ENCODE data around the gene PPP1R14C. TPM values are rescaled to one million over a fixed set of nuclear protein-coding genes. Genes with fewer than 3 reads are reported as not detected.

Gene PPP1R14C
- total RNA-seq, 1 experiment from 2014 or later: 4.6 TPM

DNA sequence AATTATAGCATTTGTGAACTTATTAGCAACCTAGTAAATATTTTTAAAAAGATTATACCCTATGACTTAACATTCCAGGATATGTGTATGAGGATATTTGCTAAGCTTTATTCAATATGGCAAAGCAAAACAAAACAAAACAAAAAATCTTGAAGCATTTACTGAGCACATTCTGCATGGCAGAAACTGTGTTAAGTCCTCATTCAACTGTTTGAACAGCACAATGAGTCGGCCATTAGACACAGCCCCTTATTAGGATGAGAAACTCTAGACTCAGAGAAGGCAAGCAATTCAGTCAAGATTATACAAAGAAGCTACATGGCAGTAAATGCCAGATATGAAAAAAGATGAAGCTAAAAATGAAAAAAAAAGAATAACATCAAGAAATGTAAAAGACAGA, 155.8 kb downstream of the PPP1R14C start:
- H3K36me3 ChIP-seq (ENCODE audit: insufficient read depth, low read length, poor library complexity, severe bottlenecking): no peaks in the 10 kb centered on the region
- no peaks in the 10 kb centered on the region for H3K4me1 ChIP-seq (ENCODE audit: insufficient read depth, low read length, poor library complexity, severe bottlenecking)
- no peak for DNase-seq (ENCODE audit: low spot score)
- CTCF ChIA-PET: no interaction called here
- no peak overlapping the region for H3K27ac ChIP-seq (ENCODE audit: low read depth, low read length, poor library complexity, severe bottlenecking)
- POLR2A ChIA-PET (ENCODE audit: low non-redundant PET): no interaction called here
- H3K9me3 ChIP-seq (ENCODE audit: low read depth, low read length, poor library complexity, severe bottlenecking): peaks cover 8% of the 10 kb centered on the region
- TF ChIP-seq, protein P1, sequence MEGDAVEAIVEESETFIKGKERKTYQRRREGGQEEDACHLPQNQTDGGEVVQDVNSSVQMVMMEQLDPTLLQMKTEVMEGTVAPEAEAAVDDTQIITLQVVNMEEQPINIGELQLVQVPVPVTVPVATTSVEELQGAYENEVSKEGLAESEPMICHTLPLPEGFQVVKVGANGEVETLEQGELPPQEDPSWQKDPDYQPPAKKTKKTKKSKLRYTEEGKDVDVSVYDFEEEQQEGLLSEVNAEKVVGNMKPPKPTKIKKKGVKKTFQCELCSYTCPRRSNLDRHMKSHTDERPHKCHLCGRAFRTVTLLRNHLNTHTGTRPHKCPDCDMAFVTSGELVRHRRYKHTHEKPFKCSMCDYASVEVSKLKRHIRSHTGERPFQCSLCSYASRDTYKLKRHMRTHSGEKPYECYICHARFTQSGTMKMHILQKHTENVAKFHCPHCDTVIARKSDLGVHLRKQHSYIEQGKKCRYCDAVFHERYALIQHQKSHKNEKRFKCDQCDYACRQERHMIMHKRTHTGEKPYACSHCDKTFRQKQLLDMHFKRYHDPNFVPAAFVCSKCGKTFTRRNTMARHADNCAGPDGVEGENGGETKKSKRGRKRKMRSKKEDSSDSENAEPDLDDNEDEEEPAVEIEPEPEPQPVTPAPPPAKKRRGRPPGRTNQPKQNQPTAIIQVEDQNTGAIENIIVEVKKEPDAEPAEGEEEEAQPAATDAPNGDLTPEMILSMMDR (conservative IDR thresholded peaks at IDR 0.05; ENCODE audit: low read depth, low read length): no peak
- no peak for TF ChIP-seq EZH2 (IDR thresholded peaks at IDR 0.05; ENCODE audit: borderline replicate concordance, low read depth, low read length, poor library complexity, severe bottlenecking)
- no peaks in the 10 kb centered on the region for H3K27me3 ChIP-seq (replicated peaks; ENCODE audit: insufficient read depth, low read depth, low read length, poor library complexity)
- H3K4me3 ChIP-seq (ENCODE audit: low read depth, low read length, poor library complexity, severe bottlenecking): no peak overlapping the region
- no TSS peak for BruUV-seq (replicated peaks)
- intact Hi-C loops (cut with micrococcal nuclease; ENCODE audit: unreplicated experiment): no loop called here

Other genes with a start within 250 kb of the PPP1R14C start
- gene RAET1E, start 244.9 kb upstream of the PPP1R14C start, total RNA-seq (2021): 0.92 and 3.2 TPM in 2 replicates
- 0.45 TPM in 1 of 2 replicates, not detected in the other for gene RAET1G, start 219.9 kb upstream of the PPP1R14C start, total RNA-seq (2021)
- gene ULBP2, start 201.0 kb upstream of the PPP1R14C start, total RNA-seq (2021): 2.6 and 4.2 TPM in 2 replicates
- gene ULBP1, start 179.1 kb upstream of the PPP1R14C start, total RNA-seq (2021): 5.2 and 7.0 TPM in 2 replicates
- not detected in 2 replicates for gene RAET1L, start 117.5 kb upstream of the PPP1R14C start, total RNA-seq (2021)
- 1.5 and 1.6 TPM in 2 replicates for gene ULBP3, start 73.9 kb upstream of the PPP1R14C start, total RNA-seq (2021)
- not detected in 2 replicates for gene IYD, start 226.0 kb downstream of the PPP1R14C start, total RNA-seq (2021)

All from A673 (cell line).